Hindlimb muscle (tissue), 1 donor: Measurements from ENCODE around the gene CAMK4. TPM values are rescaled to one million over a fixed set of nuclear protein-coding genes. Genes with fewer than 3 reads are reported as not detected.

Experiments used
- DNase-seq: peaks from one replicate; pipeline ENCODE4 v3.0.0-alpha.2; 2013
- polyA plus RNA-seq: library from polyadenylated mRNA; unstranded; fragments of 120-200 nt; gene quantifications from one replicate; pipeline ENCODE4 v1.2.1, GENCODE V29; 2013; ENCODE audit not compliant: insufficient read length

Gene CAMK4
- polyA plus RNA-seq = 6.1 TPM

DNA sequence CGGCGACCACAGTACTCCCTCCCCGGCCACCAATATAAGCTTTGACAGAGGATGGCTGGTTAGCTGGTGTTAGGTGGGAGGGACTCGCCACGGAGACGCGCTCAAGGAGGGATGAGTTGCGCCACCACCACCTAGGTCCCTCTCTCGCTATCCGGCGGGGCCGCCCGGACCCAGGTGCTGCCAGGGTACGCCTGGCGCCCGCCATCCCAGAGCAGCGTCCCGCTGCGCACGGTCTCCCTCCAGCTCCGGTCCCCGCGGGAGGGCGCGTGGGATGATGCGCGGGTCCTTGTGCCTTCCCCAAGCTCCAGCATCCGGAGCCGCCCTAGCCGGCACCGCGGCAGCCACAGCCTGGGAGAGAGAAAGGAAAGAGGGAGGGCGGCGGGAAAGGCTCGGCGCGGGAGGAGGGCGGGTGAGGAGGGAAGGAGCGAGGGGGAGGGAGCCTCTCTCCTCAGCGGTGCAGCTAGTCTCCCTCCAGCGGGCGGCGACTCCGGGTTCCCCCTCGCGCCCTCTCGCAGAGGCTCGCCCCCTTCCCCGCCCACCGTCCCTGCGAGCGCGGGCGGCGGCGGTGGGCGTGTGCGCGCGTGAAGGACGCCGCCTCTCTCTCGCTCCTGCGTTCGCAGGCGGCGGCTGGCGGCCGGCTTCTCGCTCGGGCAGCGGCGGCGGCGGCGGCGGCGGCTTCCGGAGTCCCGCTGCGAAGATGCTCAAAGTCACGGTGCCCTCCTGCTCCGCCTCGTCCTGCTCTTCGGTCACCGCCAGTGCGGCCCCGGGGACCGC lies at the start of gene CAMK4:
TSS of gene CAMK4 (plus strand) at position 598 of the 774 bp plus-strand sequence. CDS start at position 698, 100 bp downstream.
- DNase-seq = peak; percentile 88

DNA sequence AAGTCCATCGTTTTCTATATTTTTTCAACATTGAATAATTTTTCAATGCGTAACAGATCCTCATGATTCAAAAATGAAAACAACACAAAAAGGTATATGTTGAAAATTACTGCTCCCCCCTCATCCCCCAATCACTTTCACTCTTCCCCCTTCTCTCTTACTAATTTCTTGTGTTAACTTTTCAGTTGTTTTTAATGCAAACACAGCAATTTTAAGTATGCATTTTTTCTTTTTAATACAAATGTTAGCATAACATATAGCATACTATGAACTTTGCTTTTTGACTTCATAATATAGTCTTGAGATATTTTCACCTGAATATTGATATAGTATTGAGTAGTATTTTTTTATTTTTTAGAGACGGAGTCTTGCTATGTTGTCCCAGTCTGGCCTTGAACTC lies 41.1 kb upstream of the CAMK4 start:
- no peak for DNase-seq

DNA sequence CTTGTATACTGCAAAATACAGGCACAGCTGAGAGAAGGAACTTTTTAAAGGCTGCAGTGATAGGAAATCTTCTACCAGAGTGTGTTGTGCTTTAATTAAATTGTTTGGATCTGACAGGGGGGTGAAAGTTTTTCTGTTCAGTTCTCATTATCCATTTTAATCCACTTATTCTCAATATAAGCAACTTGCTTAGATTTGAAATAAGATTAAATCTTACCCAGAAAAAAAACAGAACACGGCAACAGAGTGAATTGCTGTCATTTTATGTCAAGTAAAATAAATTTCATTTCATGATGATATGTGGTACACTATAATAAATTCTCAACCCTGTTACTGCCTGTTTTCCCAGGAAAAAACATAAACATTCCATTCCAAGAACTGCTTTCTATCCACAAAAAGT lies 37.1 kb upstream of the CAMK4 start:
- DNase-seq = no peak

DNA sequence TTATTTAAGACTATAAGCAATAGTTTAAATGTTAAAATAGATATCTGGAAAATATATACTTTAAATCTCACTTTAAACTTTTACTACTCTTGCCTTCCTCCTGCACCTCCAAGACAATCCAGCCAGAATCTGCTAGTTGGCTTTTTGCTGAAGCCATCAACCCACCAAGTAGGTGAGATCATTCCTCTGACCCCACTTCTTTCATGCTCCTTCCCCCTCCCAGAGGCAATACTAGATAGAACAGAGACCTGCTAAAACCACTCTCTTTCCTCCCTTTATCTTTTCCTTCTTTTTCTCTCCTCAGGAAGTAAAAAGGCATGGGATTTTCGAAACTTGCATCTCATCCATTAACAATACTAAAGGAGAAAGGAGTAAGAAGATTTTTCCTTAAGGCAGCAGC lies 30.1 kb upstream of the CAMK4 start:
- no peak for DNase-seq

DNA sequence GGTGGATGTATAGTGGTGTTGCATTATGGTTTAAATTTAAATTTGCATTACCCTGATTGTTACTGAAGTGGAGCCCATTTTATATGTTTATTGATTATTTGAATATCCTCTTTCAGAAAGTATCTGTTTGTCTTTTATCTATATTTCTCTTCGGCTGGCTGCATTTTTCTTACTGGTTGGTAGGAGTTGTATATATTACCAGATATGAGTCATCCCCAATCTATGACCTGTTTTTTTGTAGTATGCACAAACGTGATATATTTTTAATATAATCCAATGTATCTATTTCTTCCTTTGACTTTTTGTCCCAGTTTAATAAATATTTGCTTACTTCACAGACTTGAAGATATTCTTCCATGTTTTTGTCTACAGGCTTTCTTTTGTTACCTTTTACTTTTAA lies 29.3 kb upstream of the CAMK4 start:
- DNase-seq = no peak

DNA sequence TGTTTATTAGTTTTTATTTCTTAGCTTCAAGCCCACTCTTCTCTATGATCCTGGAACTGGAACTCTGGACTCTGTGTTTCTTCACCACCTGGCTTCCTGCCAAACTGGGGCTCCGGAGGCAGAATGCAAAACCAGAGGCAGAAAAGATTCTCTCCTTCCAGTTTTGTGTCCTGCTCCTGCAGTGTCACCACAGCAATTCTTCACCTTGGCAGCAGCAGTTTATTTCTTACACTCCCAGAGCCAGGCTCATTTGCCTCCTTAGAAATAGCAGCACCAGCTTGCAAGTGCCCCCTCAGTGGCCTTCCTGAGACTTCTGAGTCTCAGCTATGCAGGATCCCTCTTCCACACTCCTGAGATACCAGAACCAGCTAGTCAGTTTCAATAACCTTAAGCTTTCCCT lies 26.7 kb upstream of the CAMK4 start:
- DNase-seq = no peak

DNA sequence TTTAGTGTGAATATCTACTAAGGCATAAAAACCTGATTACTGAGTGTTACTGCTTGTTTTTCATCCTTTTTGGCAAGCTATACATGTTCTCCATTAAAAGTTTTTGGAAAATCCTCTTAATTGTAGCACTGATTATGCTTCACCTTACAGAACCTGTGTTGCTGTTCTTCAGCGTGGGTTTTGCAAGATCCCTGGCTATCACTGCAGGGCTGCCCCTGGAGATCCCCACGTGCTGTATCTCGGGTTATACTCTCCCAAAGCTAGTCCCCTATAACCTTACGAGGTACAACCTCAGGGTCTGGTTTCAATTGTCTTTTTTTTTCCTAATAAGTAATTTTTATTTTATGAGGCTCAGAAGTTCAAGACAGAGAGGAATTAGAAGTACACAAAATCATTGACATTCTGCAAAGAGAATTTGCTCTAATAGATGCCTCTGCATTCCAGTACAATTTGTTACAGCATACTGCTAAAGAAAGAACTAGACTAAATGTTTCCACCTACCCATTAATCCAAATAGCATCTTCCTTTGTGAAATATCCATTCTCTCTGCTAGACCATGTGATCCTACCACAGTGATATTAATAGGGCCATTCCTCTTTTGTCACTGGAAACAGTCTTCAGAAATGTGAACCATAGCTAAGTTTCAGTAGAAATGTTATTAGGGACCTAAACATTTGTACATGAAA lies 25.8 kb upstream of the CAMK4 start:
- DNase-seq = no peak

DNA sequence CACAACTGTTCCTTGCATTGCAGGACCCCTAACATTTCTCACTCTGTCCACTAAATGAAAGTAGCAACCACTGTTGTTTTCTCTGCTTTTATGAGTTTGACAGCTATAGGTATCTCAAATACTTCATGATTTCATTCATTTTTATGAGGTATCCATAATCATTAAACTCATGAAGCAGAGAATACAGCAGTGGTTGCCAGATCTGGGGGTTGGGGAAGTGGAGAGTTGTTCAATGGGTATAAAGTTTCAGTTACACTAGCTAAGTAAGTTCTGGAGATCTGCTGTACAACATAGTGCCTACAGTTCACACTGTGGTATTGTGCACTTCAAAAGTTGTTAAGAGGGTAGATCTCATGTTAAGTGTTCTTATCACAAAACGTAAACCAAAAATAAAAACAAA lies 23.4 kb upstream of the CAMK4 start:
- DNase-seq = no peak

DNA sequence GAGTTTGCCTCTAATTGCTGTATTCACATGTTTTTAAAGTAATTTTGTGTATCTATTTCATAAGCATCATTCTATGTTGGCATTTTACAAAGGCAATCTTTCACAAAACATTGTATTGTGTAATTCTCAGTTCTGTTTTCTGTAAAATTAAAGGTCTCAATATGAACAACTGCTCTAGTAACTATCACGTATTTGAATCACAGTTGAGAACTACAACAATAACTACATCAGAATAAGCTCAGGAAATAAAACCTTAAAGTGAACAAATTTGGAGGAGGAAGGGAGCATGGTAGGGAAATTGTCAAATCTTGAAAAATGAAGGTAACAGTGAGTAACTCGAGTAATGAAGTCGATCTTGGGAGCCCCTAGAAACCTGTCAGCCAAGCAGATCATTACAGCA lies 22.5 kb upstream of the CAMK4 start:
- no peak for DNase-seq

DNA sequence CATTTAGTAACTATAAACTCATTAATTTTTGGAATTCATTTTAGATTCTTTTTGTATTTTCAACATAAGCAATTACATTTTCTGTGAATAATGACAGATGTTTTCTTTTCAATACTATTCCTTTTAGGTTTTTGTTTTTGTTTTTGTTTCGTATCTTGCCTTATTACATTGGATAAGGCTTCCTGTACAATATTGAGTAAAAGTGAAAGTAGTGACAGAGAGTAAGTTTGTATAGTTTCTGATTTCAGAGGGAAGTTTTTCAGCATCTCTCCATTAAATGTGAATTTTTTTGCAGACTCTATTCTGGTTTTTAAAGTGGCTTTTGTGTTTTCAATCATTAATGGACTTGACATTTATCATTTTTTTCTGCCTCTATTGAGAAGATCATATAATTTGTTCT lies 12.8 kb upstream of the CAMK4 start:
- DNase-seq = no peak

DNA sequence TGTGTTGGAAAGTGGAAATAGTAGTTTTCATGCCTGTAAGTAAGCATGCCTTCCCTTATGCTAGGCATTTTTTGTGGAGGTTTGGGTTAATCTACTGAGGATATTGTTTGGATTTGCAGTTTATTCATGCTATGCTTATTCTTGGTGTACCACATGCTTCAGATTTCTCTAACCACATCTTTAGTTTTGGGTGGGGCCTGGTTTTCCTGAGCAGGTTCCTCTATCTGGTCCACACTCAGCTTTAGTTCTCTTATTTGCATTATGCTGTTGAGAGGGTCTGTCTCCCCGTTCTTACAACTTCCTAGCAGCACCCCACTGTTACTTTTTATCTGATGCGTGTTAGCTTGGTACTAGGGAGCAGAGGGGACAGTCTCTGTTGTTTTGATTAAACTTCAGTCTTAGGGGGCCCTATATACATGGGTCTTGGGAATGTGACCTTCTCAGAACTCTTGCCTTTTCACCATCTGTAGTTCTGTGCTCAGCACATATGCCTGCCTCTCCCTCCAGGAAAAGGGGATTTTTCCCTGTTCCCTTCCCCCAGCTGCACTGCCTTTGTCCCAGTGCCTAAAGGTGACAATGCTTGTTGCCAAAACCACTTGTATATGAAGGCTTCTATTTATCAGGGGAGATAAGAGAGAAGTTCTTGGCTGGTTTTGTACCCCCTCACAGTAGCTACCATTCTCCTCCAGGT lies 10.0 kb upstream of the CAMK4 start:
- no peak for DNase-seq

DNA sequence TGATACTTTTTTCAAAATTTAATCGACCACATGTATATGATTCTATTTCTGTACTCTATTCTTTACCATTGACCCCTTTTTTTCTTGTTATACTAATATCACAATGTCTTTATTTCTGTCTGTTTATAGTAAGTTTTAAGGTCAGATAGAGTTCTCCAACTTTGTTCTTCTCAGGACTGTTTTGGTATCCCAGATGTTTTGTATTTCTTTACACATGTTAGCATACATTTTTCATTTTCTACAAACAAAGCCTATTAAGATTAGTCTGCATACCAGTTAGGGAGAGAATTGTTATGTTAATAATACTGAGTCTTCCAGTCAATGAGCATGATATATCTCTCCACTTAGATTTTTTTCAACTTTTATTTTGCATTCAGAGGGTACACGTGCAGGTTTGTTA lies 8.2 kb upstream of the CAMK4 start:
- DNase-seq = no peak

DNA sequence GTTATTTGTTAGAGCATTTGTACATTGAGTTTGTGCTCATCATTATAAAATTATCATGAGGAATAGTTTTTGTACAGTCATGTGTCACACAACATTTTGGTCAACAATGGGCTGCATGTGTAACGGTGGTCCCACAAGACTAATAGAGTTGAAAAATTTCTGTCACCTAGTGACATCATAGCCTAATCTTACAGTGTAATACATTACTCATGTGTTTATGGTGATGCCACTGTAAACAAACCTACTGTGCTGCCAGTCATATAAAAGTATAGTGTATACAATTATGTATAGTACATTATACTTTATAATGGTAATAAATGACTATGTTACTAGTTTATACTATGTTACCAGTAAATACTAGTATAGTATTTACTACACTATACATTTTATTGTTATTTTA lies 3.0 kb upstream of the CAMK4 start:
- no peak for DNase-seq

DNA sequence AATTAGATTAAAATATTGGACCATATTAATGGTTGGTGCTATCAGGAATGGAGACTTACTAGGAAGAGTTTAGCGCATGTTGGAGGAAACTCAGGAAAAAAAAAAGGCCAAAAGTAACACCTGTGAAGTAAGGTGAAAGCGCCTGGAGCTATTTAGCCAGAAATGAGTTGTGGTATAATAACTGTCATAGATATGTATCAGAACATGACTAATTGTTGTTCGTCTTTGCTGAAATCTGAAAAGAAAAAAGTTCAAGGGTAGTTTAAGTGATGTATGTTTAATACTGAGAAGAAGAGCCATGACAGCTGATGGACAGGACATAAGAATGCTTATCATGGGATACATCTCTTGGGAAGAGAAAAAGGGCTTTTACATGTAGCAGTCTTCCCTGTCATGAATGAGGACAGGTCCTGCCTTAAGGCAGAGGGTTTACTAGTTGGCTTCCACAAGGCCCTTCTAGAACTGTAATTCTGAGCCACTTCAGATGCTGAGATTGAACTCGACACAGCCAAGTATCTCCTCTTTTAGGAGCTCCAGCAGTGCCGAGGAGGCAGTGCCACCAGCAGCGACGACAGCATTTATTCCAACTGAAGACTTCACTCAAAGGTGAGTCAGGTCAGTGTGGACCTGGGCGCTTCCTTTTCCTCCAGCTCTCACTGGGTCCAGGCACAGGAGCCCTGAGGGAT lies 940 bp upstream of the CAMK4 start:
- DNase-seq = no peak

DNA sequence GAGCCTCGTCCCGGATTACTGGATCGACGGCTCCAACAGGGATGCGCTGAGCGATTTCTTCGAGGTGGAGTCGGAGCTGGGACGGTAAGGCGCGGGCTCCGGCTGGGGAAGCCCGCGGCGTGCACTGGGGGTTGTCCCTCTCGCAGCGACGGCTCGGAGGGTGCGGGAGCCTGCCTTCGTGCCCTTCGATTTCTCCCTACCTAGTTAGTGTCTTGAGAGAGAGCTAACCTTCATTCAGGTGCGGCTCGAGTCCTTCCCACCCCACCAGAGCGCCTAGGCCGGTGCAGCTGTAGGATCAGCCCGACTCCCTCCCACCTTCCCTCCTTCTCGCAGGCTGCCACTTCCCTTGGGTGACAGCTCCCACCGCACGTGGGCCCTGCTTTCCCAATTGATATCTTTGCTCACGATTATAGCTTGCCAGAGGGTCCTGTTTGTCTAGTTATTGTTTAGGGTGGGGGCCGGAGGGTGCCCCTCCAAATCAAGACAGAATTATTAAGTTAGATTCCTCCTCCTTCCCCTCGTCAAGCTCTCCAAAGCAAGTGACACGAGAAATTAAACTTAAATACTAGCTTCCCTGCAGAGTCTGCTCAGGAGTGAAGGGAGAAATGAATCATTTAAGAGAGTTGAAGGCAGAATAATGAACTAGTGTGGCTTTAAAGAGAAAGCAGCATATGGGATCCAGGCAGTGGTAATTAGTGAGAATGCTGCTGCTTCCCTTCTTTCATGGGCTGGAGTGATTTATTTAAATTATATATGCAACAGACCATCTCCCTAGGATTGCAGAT lies 569 bp downstream of the CAMK4 start:
- no peak for DNase-seq

DNA sequence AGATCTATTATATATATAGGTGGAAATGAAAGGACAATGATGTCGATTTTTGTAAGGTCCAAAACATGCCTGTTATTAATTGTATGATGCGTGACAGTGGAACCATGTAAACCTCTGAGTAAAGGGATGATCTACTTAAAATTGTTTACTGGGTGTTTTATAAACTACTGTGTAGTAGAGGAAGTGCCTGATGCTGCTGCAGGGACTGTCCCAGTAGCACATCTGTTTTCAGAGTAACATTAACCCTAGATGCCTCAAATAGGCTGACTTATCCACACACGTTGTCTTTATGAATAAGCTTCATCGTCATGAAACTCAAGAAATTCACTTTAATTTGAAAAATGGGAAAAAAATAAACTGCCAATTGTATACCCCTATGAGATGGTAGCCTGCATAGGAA lies 1.7 kb downstream of the CAMK4 start:
- no peak for DNase-seq

DNA sequence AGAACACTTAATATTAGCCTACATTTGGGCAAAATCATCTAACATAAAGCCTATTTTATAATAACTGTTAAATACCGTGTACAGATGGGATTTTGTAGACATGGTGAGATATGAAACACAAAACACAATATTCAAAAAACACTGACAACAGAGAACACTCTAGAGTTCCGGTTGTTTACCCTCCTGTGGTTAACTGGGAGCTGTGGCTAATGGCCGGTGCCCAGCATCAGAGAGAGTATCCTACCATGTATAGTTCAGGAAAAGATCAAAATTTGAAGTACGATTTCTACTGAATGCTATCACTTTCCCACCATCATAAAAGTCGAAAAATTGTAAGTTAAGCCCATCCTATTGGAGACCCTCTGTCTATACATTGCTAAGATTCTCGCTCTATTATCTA lies 2.4 kb downstream of the CAMK4 start:
- no peak for DNase-seq

DNA sequence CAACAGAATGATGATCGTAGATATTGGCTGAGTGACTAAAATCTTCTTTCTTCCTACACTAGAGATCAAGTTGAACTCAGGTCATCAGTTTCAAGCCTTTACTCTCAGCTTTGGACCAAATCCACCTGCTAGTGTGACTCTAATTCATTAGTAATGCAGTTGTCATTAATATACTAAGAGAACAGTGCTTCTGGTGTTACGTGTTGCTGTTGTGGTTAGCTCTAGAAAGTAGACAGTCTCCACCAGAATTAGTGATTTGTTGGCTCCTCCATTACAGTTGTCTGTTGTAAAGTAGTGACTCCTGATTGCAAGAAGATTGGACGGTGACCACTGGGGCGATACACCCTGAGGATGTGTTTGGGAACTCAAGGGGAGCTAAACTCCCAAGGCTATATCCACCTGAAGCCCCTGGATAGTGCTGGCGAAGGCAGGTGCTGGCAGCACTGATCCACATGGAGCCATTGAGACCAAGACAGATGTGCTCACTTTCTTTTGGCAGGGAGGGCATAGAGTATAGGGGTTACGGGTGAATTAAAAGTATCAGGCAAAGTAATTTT lies 3.1 kb downstream of the CAMK4 start:
- no peak for DNase-seq

DNA sequence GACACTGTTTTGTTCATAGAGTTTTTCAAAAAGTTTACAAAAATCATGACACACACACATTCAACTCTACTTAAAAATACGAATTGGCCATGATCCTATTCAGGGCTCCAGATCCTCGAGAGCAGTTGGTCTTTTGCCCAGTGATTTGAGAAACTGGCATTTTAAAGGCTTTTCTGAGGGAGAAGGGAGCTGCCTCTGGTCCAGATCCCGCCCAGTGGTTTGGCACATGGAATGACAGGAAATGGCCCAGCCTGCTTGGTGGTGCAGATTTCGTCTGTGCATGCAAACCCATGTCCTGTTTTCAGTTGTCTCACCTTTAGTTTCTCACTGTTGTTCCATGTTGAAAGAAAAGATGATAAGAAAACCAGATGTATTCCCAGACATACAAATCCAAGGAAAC lies 3.6 kb downstream of the CAMK4 start:
- DNase-seq = peak; percentile 15

DNA sequence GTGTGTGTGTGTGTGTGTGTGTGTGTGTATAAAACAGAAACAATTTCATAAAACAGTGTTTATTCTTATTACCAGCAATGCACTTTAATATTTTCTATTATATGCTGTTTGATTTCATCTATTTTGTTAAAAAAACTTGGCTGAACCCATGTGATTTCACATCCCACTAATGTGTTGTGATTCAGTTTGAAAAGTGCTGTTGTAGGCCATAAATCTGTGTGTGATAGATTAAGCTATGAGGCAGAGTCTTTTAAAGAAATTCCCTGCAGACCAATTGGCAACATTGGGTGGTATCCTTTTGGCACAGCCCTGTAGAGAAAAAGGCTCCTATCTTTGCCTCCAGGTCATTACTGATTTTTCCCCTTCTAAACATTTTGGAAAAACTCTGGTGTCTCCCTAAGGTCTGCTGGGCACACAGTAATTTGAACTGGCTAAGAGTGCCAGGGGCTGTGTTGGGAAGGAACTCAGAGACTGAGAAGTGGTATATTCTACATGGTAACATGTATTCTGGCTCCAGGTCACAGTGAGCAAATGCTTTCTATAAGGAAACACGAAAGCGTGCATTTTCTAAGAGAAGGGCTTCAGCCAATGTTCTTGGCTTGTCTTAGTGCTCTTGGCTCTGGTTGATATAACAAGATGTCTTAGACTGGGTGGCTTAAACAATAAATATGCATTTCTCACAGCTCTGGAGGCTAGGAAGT lies 4.5 kb downstream of the CAMK4 start:
- peak; percentile 42 for DNase-seq

DNA sequence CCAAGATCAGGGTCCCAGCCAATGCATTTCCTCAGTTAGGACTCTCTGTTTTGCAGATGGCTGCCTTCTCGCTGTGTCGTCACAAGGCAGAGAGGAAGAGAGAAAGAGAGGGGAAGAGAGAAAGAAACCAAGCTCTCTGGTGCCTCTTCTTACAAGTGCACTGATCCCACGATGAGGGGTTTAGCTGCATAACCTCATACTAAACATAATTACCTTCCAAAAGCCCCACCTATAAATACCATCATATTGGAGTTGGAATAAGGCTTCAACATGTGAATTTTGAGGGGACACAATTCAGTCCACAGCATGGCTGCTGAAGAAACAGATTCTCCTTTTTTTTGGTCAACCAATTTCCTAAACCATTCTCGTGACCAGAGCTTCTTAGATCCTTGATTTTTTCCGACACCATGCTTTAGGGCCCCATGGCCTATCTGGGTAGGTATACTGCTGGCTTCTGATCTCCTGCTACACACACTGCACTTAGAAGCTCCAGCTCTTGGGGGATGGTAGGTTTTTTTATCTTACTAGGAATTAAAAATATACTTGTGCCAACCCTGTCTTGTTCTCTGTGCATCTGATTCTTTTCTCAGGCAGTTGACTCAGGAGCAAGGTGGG lies 5.1 kb downstream of the CAMK4 start:
- no peak for DNase-seq
